H9 (cell line): ENCODE results near the gene TMED8. TPM values are rescaled to one million over a fixed set of nuclear protein-coding genes. Genes with fewer than 3 reads are reported as not detected.

ENCODE experiments used
- DNase-seq: peaks from one replicate; pipeline ENCODE4 v3.0.0-alpha.2; 2017
- H2AFZ ChIP-seq: one replicate; pipeline ENCODE4 v1.6.1; 2013; ENCODE audit warnings: mild to moderate bottlenecking, low read length, control low read depth, moderate library complexity
- H2AK5ac ChIP-seq: 2 replicates; pipeline ENCODE4 v1.6.1; 2013; ENCODE audit warnings: low read length, control low read depth, mixed read lengths; ENCODE audit not compliant: insufficient read length
- H2BK120ac ChIP-seq: one replicate; pipeline ENCODE4 v1.6.1; 2013; ENCODE audit warnings: low read depth, mild to moderate bottlenecking, low read length, control low read depth, inconsistent platforms; ENCODE audit not compliant: poor library complexity, severe bottlenecking
- H2BK12ac ChIP-seq: 2 replicates; pipeline ENCODE4 v1.6.1; 2013; ENCODE audit warnings: low read length, control low read depth, mixed read lengths, low read depth; ENCODE audit not compliant: insufficient read length
- H2BK15ac ChIP-seq: 2 replicates; pipeline ENCODE4 v1.6.1; 2013; ENCODE audit warnings: low read depth, low read length, control low read depth
- H2BK20ac ChIP-seq: one replicate; pipeline ENCODE4 v1.6.1; 2013; ENCODE audit warnings: low read depth, mild to moderate bottlenecking, low read length, control low read depth, inconsistent platforms; ENCODE audit not compliant: poor library complexity, severe bottlenecking
- H2BK5ac ChIP-seq: 2 replicates; pipeline ENCODE4 v1.6.1; 2013; ENCODE audit warnings: low read length, control low read depth, mixed read lengths; ENCODE audit not compliant: insufficient read length
- H3K14ac ChIP-seq: 2 replicates; pipeline ENCODE4 v1.6.1; 2013; ENCODE audit warnings: low read length, control low read depth; ENCODE audit not compliant: insufficient read depth
- H3K18ac ChIP-seq: 2 replicates; pipeline ENCODE4 v1.6.1; 2013; ENCODE audit warnings: low read depth, mild to moderate bottlenecking, mixed read lengths, low read length, control low read depth; ENCODE audit not compliant: insufficient read length
- H3K23ac ChIP-seq: 2 replicates; pipeline ENCODE4 v1.6.1; 2013; ENCODE audit warnings: low read length, control low read depth, mixed read lengths, low read depth; ENCODE audit not compliant: insufficient read length
- H3K23me2 ChIP-seq: 2 replicates; pipeline ENCODE4 v1.6.1; 2013; ENCODE audit warnings: low read depth, mild to moderate bottlenecking, mixed read lengths, low read length, control low read depth; ENCODE audit not compliant: insufficient read length, poor library complexity, severe bottlenecking
- H3K27ac ChIP-seq: 2 replicates; pipeline ENCODE4 v1.5.1; 2013; ENCODE audit warnings: low read length, control low read depth, mixed read lengths, low read depth; ENCODE audit not compliant: insufficient read length
- H3K27me3 ChIP-seq: 2 replicates; pipeline ENCODE4 v1.6.1; 2013; ENCODE audit warnings: low read length, control low read depth, inconsistent platforms; ENCODE audit not compliant: insufficient read depth
- H3K4ac ChIP-seq: 2 replicates; pipeline ENCODE4 v1.6.1; 2013; ENCODE audit warnings: low read depth, mild to moderate bottlenecking, control low read depth, inconsistent platforms, low read length, moderate library complexity
- H3K4me1 ChIP-seq: 2 replicates; pipeline ENCODE4 v1.6.1; 2013; ENCODE audit warnings: low read length, control low read depth, inconsistent platforms; ENCODE audit not compliant: insufficient read depth
- H3K4me2 ChIP-seq: 2 replicates; pipeline ENCODE4 v1.6.1; 2013; ENCODE audit warnings: low read length, control low read depth, mixed read lengths; ENCODE audit not compliant: insufficient read length, insufficient read depth
- H3K56ac ChIP-seq: 2 replicates; pipeline ENCODE4 v1.6.1; 2013; ENCODE audit warnings: low read depth, mild to moderate bottlenecking, mixed read lengths, low read length, control low read depth; ENCODE audit not compliant: insufficient read length
- H3K79me1 ChIP-seq: 2 replicates; pipeline ENCODE4 v1.6.1; 2013; ENCODE audit warnings: low read depth, mild to moderate bottlenecking, moderate library complexity, low read length, control low read depth, inconsistent platforms; ENCODE audit not compliant: insufficient read depth, poor library complexity, severe bottlenecking
- H3K79me2 ChIP-seq: 2 replicates; pipeline ENCODE4 v1.6.1; 2013; ENCODE audit warnings: low read length, control low read depth, inconsistent platforms; ENCODE audit not compliant: insufficient read depth
- H3K9ac ChIP-seq: 2 replicates; pipeline ENCODE4 v1.6.1; 2013; ENCODE audit warnings: low read length, control low read depth, mixed read lengths; ENCODE audit not compliant: insufficient read length; ENCODE audit errors: extremely low read depth
- H3K9me3 ChIP-seq: one replicate; pipeline ENCODE4 v1.6.1; 2013; ENCODE audit warnings: low read depth, low read length, inconsistent platforms; ENCODE audit not compliant: control insufficient read depth
- H3T11ph ChIP-seq: one replicate; pipeline ENCODE4 v1.6.1; 2013; ENCODE audit warnings: mild to moderate bottlenecking, low read length, control low read depth, inconsistent platforms
- H4K20me1 ChIP-seq: one replicate; pipeline ENCODE4 v1.6.1; 2013; ENCODE audit not compliant: control insufficient read depth, insufficient read length, insufficient read depth
- H4K5ac ChIP-seq: 2 replicates; pipeline ENCODE4 v1.6.1; 2013; ENCODE audit warnings: low read depth, mild to moderate bottlenecking, mixed read lengths, low read length, control low read depth; ENCODE audit not compliant: insufficient read length
- H4K8ac ChIP-seq: replicated peaks from 2 replicates; pipeline ENCODE4 v1.6.1; 2013; ENCODE audit warnings: low read length, control low read depth, mixed read lengths, low read depth; ENCODE audit not compliant: insufficient read length
- H4K91ac ChIP-seq: 2 replicates; pipeline ENCODE4 v1.6.1; 2013; ENCODE audit warnings: low read depth, mild to moderate bottlenecking, moderate library complexity, mixed read lengths, low read length, control low read depth; ENCODE audit not compliant: insufficient read length
- H3K27ac Mint-ChIP-seq, 3 experiments: 2 replicates in 2 of 3; 3 replicates in 1 of 3; pipeline ENCODE4 v1.8.0; 2020 to 2021; ENCODE audit warnings: mixed read lengths in 3 of 3, mild to moderate bottlenecking in 1 of 3, moderate library complexity in 1 of 3
- H3K27me3 Mint-ChIP-seq: 2 replicates; pipeline ENCODE4 v1.8.0; 2021; ENCODE audit warnings: low read depth, mild to moderate bottlenecking, moderate library complexity, mixed read lengths
- H3K36me3 Mint-ChIP-seq, 3 experiments: 2 replicates in 2 of 3; 3 replicates in 1 of 3; pipeline ENCODE4 v1.8.0; 2020 to 2021; ENCODE audit warnings: low read depth in 3 of 3, mixed read lengths in 3 of 3; ENCODE audit not compliant: insufficient read depth in 1 of 3
- H3K4me1 Mint-ChIP-seq, 2 experiments: 2 replicates each; pipeline ENCODE4 v1.8.0; 2020; ENCODE audit warnings: mixed read lengths in 2 of 2
- H3K4me3 Mint-ChIP-seq, 2 experiments: 2 replicates in 1 of 2; 3 replicates in 1 of 2; pipeline ENCODE4 v1.8.0; 2020 to 2021; ENCODE audit warnings: mild to moderate bottlenecking in 2 of 2, mixed read lengths in 2 of 2, moderate library complexity in 1 of 2
- H3K9me3 Mint-ChIP-seq, 2 experiments: 2 replicates in 1 of 2; 3 replicates in 1 of 2; pipeline ENCODE4 v1.8.0; 2020; ENCODE audit warnings: mild to moderate bottlenecking in 2 of 2, mixed read lengths in 2 of 2, moderate library complexity in 1 of 2
- WGBS: extraction: QIAGEN DNeasy Blood & Tissue Kit; methylation state at CpG from one replicate; pipeline ENCODE4 v1.1.7; 2013; ENCODE audit warnings: missing lambda C conversion rate, low lambda C conversion rate, mixed read lengths; ENCODE audit not compliant: insufficient read length; ENCODE audit errors: extremely low coverage; 5-methylcytosine and 5-hydroxymethylcytosine counted together
- total RNA-seq: library from RNA; stranded (reverse); gene quantifications from 2 replicates; pipeline ENCODE4 v1.2.1, GENCODE V29; 2021
- TF ChIP-seq, protein P1 (sequence below): fragments of 200-600 bp; sonication (generic); conservative IDR thresholded peaks from 3 replicates; pipeline ENCODE4 v1.8.0; 2021; ENCODE audit warnings: antibody characterized with exemption, mild to moderate bottlenecking

TMED8 gene
- total RNA-seq, 1 experiment from 2014 or later = 9.5 TPM

- H3K4me1 ChIP-seq = peaks cover 2% of the 10 kb centered on the region; the same call in 1 of the 2 replicates
- no peak within 1 kb of the TSS for H3K4ac ChIP-seq
- peaks cover 39 to 49% of the 10 kb centered on the region in 2 experiments for H3K4me1 Mint-ChIP-seq
- H2AK5ac ChIP-seq = no peak within 1 kb of the TSS
- H3K14ac ChIP-seq = peak within 1 kb of the TSS; percentile 89
- peaks cover 2% of the 10 kb centered on the region for H3K23me2 ChIP-seq
- DNase-seq = peak; percentile 97
- H3K9me3 Mint-ChIP-seq = no peaks in the 10 kb centered on the region
- no peak within 1 kb of the TSS for H2BK5ac ChIP-seq
- no peak within 1 kb of the TSS for H2BK15ac ChIP-seq
- H3K79me1 ChIP-seq = no peaks in the 10 kb centered on the region
- no peaks in the 10 kb centered on the region for H3K27me3 ChIP-seq
- H3T11ph ChIP-seq = no peak within 1 kb of the TSS
- no peak within 1 kb of the TSS for H3K56ac ChIP-seq
- H2BK20ac ChIP-seq = no peak within 1 kb of the TSS
- no peaks in the 10 kb centered on the region for H3K9me3 ChIP-seq
- peak within 1 kb of the TSS; percentile 63 for H3K9ac ChIP-seq
- no peak within 1 kb of the TSS for H3K23ac ChIP-seq
- no peak within 1 kb of the TSS for H3K27ac ChIP-seq
- WGBS = no CpG with 5 or more reads among the region's 69 CpGs
- TF ChIP-seq, protein P1, sequence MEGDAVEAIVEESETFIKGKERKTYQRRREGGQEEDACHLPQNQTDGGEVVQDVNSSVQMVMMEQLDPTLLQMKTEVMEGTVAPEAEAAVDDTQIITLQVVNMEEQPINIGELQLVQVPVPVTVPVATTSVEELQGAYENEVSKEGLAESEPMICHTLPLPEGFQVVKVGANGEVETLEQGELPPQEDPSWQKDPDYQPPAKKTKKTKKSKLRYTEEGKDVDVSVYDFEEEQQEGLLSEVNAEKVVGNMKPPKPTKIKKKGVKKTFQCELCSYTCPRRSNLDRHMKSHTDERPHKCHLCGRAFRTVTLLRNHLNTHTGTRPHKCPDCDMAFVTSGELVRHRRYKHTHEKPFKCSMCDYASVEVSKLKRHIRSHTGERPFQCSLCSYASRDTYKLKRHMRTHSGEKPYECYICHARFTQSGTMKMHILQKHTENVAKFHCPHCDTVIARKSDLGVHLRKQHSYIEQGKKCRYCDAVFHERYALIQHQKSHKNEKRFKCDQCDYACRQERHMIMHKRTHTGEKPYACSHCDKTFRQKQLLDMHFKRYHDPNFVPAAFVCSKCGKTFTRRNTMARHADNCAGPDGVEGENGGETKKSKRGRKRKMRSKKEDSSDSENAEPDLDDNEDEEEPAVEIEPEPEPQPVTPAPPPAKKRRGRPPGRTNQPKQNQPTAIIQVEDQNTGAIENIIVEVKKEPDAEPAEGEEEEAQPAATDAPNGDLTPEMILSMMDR = peak; percentile 58
- peaks cover 3% of the 10 kb centered on the region; the same call in 1 of the 2 replicates for H3K79me2 ChIP-seq
- H4K20me1 ChIP-seq = no peaks in the 10 kb centered on the region
- no peaks in the 10 kb centered on the region for H3K36me3 Mint-ChIP-seq
- H3K18ac ChIP-seq = peak within 1 kb of the TSS; percentile 83
- no peak within 1 kb of the TSS for H2BK120ac ChIP-seq
- no peak within 1 kb of the TSS for H4K8ac ChIP-seq
- H3K27me3 Mint-ChIP-seq = no peaks in the 10 kb centered on the region
- H3K27ac Mint-ChIP-seq = peak within 1 kb of the TSS; percentile 99 to 100 (median 100)
- H4K91ac ChIP-seq = no peak within 1 kb of the TSS
- H2AFZ ChIP-seq = no peak within 1 kb of the TSS
- H4K5ac ChIP-seq = no peak within 1 kb of the TSS
- peak within 1 kb of the TSS; percentile 97 to 99 for H3K4me3 Mint-ChIP-seq
- H2BK12ac ChIP-seq = no peak within 1 kb of the TSS
- peak within 1 kb of the TSS; percentile 68 for H3K4me2 ChIP-seq
Measured at GRCh38 chr14:77320238-77320935, 56.5 kb downstream of the TMED8 start, which contains the start of gene POMT2. TSS of gene POMT2 (minus strand) at chr14:77320883. CDS start at chr14:77320681, 202 bp downstream.
